OCI-LY1 (cell line): Measurements from ENCODE around the gene MED7.

Experiments used
- H2AFZ ChIP-seq: fragments of 200-600 bp; sonication (generic), shearing (Covaris generic); 2 replicates; pipeline ENCODE4 v1.6.0; 2014; ENCODE audit warnings: antibody characterized with exemption, mild to moderate bottlenecking, low read length
- H3F3A ChIP-seq: fragments of 200-600 bp; sonication (generic), shearing (Covaris generic); 2 replicates; pipeline ENCODE4 v1.6.0; 2014; ENCODE audit warnings: mild to moderate bottlenecking, antibody characterized with exemption, low read length, moderate library complexity; ENCODE audit not compliant: insufficient read depth
- H3K27ac ChIP-seq: fragments of 200-600 bp; sonication (generic); 2 replicates; pipeline ENCODE4 v1.5.1; 2014; ENCODE audit warnings: low read length, mixed run types, mild to moderate bottlenecking, low read depth; ENCODE audit not compliant: poor library complexity, severe bottlenecking
- H3K27me3 ChIP-seq: fragments of 200-600 bp; sonication (generic); 2 replicates; pipeline ENCODE4 v1.6.0; 2014; ENCODE audit warnings: antibody characterized with exemption, mild to moderate bottlenecking, low read length, moderate library complexity; ENCODE audit not compliant: insufficient read depth
- H3K36me3 ChIP-seq: fragments of 200-600 bp; sonication (generic); 2 replicates; pipeline ENCODE4 v1.6.1; 2014; ENCODE audit warnings: mild to moderate bottlenecking, antibody characterized with exemption, low read length, moderate library complexity, mixed read lengths; ENCODE audit not compliant: insufficient read depth
- H3K4me1 ChIP-seq: fragments of 200-600 bp; sonication (generic); 2 replicates; pipeline ENCODE4 v1.5.1; 2014; ENCODE audit warnings: mild to moderate bottlenecking, low read length, moderate library complexity; ENCODE audit not compliant: insufficient read depth, severe bottlenecking
- H3K4me2 ChIP-seq: fragments of 200-600 bp; sonication (generic), shearing (Covaris generic); 2 replicates; pipeline ENCODE4 v1.6.1; 2014; ENCODE audit warnings: low read length
- H3K4me3 ChIP-seq: fragments of 200-600 bp; sonication (generic); 2 replicates; pipeline ENCODE4 v1.5.1; 2014; ENCODE audit warnings: low read length, low read depth, mild to moderate bottlenecking, mixed read lengths; ENCODE audit not compliant: poor library complexity, severe bottlenecking
- H3K79me2 ChIP-seq: fragments of 200-600 bp; shearing (Covaris generic); 2 replicates; pipeline ENCODE4 v1.6.1; 2016; ENCODE audit warnings: mixed run types, low read length, mixed read lengths; ENCODE audit not compliant: insufficient read depth
- H3K9ac ChIP-seq: fragments of 200-600 bp; sonication (generic), shearing (Covaris generic); 2 replicates; pipeline ENCODE4 v1.6.1; 2014; ENCODE audit warnings: mild to moderate bottlenecking, low read length, mixed read lengths
- H3K9me2 ChIP-seq: fragments of 200-600 bp; sonication (generic), shearing (Covaris generic); 2 replicates; pipeline ENCODE4 v1.6.1; 2014; ENCODE audit warnings: low read depth, mild to moderate bottlenecking, low read length, mixed read lengths
- H3K9me3 ChIP-seq: fragments of 200-600 bp; shearing (Covaris generic); 2 replicates; pipeline ENCODE4 v1.6.1; 2014; ENCODE audit warnings: low read length, mixed read lengths
- H4K20me1 ChIP-seq: fragments of 200-600 bp; sonication (generic), shearing (Covaris generic); 2 replicates; pipeline ENCODE4 v1.6.0; 2016; ENCODE audit warnings: mild to moderate bottlenecking, low read length; ENCODE audit not compliant: insufficient read depth
- EZH2 ChIP-seq: fragments of 200-600 bp; sonication (generic), shearing (Covaris generic); IDR thresholded peaks from 2 replicates; pipeline ENCODE4 v1.8.0; 2017; ENCODE audit warnings: borderline replicate concordance, mixed run types, mild to moderate bottlenecking, antibody characterized with exemption, low read length, moderate library complexity, mixed read lengths
- TF ChIP-seq, protein P1 (sequence below): fragments of 200-600 bp; sonication (generic), shearing (Covaris generic); IDR thresholded peaks from 2 replicates; pipeline ENCODE4 v1.5.1; 2017; ENCODE audit warnings: mild to moderate bottlenecking, antibody characterized with exemption, low read length, moderate library complexity, mixed read lengths

Gene MED7

DNA sequence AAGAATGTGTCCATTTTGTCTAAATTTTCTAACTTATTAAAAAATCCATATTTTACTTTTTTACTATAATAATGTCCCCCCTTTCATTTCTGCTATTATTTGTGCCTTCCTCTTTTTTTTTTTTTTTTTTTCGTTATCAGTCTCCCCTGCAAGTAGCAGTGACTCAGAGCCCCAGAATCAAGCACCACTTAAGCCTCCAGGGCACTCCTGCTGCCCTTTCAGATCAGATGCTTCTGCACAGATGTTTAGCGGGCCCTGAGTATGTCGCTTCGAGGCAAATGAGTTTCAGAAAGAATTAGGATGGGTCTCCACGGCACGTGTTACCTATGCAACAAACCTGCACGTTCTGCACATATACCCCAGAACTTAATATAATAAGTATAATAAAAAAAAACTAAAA is 11.7 kb downstream of the MED7 start:
- peaks cover 9% of the 10 kb centered on the region for H3K4me1 ChIP-seq
- H3K4me2 ChIP-seq: no peak overlapping the region
- no peak for TF ChIP-seq EZH2
- TF ChIP-seq, protein P1, sequence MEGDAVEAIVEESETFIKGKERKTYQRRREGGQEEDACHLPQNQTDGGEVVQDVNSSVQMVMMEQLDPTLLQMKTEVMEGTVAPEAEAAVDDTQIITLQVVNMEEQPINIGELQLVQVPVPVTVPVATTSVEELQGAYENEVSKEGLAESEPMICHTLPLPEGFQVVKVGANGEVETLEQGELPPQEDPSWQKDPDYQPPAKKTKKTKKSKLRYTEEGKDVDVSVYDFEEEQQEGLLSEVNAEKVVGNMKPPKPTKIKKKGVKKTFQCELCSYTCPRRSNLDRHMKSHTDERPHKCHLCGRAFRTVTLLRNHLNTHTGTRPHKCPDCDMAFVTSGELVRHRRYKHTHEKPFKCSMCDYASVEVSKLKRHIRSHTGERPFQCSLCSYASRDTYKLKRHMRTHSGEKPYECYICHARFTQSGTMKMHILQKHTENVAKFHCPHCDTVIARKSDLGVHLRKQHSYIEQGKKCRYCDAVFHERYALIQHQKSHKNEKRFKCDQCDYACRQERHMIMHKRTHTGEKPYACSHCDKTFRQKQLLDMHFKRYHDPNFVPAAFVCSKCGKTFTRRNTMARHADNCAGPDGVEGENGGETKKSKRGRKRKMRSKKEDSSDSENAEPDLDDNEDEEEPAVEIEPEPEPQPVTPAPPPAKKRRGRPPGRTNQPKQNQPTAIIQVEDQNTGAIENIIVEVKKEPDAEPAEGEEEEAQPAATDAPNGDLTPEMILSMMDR: no peak
- H3K36me3 ChIP-seq: no peaks in the 10 kb centered on the region
- no peak overlapping the region for H2AFZ ChIP-seq
- H3K79me2 ChIP-seq: no peaks in the 10 kb centered on the region
- no peaks in the 10 kb centered on the region for H3K27me3 ChIP-seq
- H3K9me3 ChIP-seq: no peaks in the 10 kb centered on the region
- no peak overlapping the region for H3K27ac ChIP-seq
- no peak overlapping the region for H3K9ac ChIP-seq
- H3F3A ChIP-seq: no peaks in the 10 kb centered on the region
- no peaks in the 10 kb centered on the region for H4K20me1 ChIP-seq
- H3K4me3 ChIP-seq: no peak overlapping the region
- no peaks in the 10 kb centered on the region for H3K9me2 ChIP-seq

DNA sequence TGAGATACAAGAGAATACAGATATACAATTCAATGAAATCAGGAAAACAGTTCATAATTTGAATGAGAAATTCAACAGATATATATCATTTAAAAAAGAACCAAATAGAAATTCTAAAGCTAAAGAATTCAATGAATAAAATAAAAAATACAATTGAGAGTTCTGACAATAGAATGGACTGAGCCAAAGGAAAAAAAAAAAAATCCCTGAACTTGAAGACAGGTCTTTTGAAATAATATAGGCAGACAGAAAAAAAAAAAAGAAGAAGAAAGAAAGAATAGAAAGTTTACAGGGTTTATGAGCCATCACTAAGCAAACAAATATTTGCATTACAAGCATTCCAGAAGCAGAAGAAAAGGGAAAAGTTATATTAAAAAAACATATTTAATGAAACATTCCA is 21.0 kb downstream of the MED7 start:
- Histone ChIP-seq H3K4me1 (no peaks in the 10 kb centered on the region), H3K36me3 (no peaks in the 10 kb centered on the region), H3K9me3 (0 out of 2 replicates have a peak, but pooled peaks cover 6% of the 10 kb centered on the region), H3K4me2 (no peak overlapping the region), H3K79me2 (no peaks in the 10 kb centered on the region), H3K27ac (no peak overlapping the region), H4K20me1 (no peaks in the 10 kb centered on the region), H2AFZ (no peak overlapping the region), H3K9ac (no peak overlapping the region), H3F3A (no peaks in the 10 kb centered on the region), H3K27me3 (no peaks in the 10 kb centered on the region), H3K4me3 (no peak overlapping the region), H3K9me2 (no peaks in the 10 kb centered on the region)
- TF ChIP-seq, protein P1: no peak
- TF ChIP-seq EZH2: no peak

DNA sequence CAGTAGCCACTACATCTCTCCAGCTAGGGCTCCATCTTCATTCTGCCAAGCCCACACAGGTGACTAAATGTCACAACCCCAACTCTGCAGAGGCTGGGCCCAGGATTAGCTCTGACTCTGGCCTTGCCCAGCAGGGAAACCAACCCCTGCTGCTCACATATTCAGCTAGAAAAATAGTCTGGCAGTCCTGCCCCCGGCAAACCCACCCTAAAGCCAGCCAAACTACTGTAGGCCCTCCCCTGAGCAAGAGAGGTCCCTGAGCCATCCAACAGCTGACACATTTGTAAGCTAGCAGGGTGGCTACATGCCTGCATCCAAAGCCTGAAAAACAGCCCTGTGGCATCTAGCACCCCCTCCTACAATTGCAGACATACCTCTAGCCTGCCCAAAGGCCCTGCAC is 22.6 kb downstream of the MED7 start:
- H3K9me2 ChIP-seq: no peaks in the 10 kb centered on the region
- H3K9ac ChIP-seq: no peak overlapping the region
- no peaks in the 10 kb centered on the region for H4K20me1 ChIP-seq
- H3K36me3 ChIP-seq: no peaks in the 10 kb centered on the region
- no peaks in the 10 kb centered on the region for H3F3A ChIP-seq
- no peaks in the 10 kb centered on the region for H3K4me1 ChIP-seq
- TF ChIP-seq, protein P1: no peak
- no peak for TF ChIP-seq EZH2
- no peak overlapping the region for H3K4me3 ChIP-seq
- H3K79me2 ChIP-seq: no peaks in the 10 kb centered on the region
- no peak overlapping the region for H3K4me2 ChIP-seq
- no peaks in the 10 kb centered on the region for H3K27me3 ChIP-seq
- 0 out of 2 replicates have a peak, but pooled peaks cover 6% of the 10 kb centered on the region for H3K9me3 ChIP-seq
- H3K27ac ChIP-seq: no peak overlapping the region
- H2AFZ ChIP-seq: no peak overlapping the region
